K562 (cell line): ENCODE results near the gene RAP1GAP2. TPM values are rescaled to one million over a fixed set of nuclear protein-coding genes. Genes with fewer than 3 reads are reported as not detected.
A peak's percentile ranks its signal among the peaks of the same experiment; 100 is the strongest.

Experiments used
- ATAC-seq: fragments of 200-7000 bp; cut with Tn5 transposase; 3 replicates; pipeline ENCODE4 v1.9.1; 2020; ENCODE audit warnings: moderate library complexity
- BruUV-seq: library from RNA; stranded (reverse); fragments of 400-500 nt; replicated peaks from 2 replicates; lab custom pipeline; 2021; lab: Mats Ljungman, UMichigan
- CTCF ChIA-PET: fragments of 300-600 bp; formaldehyde crosslinking; extraction: SDS; loops from one replicate; lab custom pipeline; 2021; ENCODE audit warnings: low intra/inter-chr PET ratio; lab: Yijun Ruan, JAX
- POLR2A ChIA-PET: fragments of 300-600, 350-650 bp; sonication (Branson Sonifier 250); formaldehyde crosslinking; extraction: SDS; loops from one replicate; lab custom pipeline; 2021; ENCODE audit warnings: antibody characterized with exemption, inconsistent platforms; lab: Yijun Ruan, JAX
- DNase-seq, 4 experiments: peaks; one replicate each; pipeline versions ENCODE4 v3.0.0 to v3.0.0-alpha.2; 2011 to 2018; ENCODE audit warnings: low spot score in 3 of 4, mixed read lengths in 3 of 4; ENCODE audit errors: extremely low read depth in 1 of 4
- FAIRE-seq: peaks from 2 replicates; lab custom pipeline; 2011; peaks lifted over from hg19 to GRCh38; lab: Jason Lieb, UNC
- H2AFZ ChIP-seq: 2 replicates; pipeline ENCODE4 v1.6.0; 2011; ENCODE audit warnings: low read depth, low read length, control low read depth, inconsistent platforms
- H3K27ac ChIP-seq: fragments of 200-600 bp; 3 replicates; pipeline ENCODE4 v1.8.0; 2011; ENCODE audit warnings: low read depth, mild to moderate bottlenecking, control low read depth, inconsistent platforms, low read length, moderate library complexity, mixed read lengths; ENCODE audit errors: extremely low read depth
- H3K27me3 ChIP-seq, 2 experiments: fragments of 300-600 bp in 1 of 2; 2 replicates in 1 of 2; 3 replicates in 1 of 2; pipeline versions ENCODE4 v1.6.0 to v1.8.0; 2011; ENCODE audit warnings: inconsistent platforms in 2 of 2, low read length in 2 of 2, mild to moderate bottlenecking in 1 of 2, mixed read lengths in 1 of 2, moderate library complexity in 1 of 2; ENCODE audit not compliant: control insufficient read depth in 2 of 2, insufficient read depth in 2 of 2
- H3K36me3 ChIP-seq: fragments of 300-600 bp; 3 replicates; pipeline ENCODE4 v1.8.0; 2011; ENCODE audit warnings: mild to moderate bottlenecking, low read length, inconsistent platforms; ENCODE audit not compliant: control insufficient read depth, insufficient read depth
- H3K4me1 ChIP-seq, 2 experiments: fragments of 200-600 bp in 1 of 2; replicated peaks in 1 of 2; 2 replicates in 1 of 2; 3 replicates in 1 of 2; pipeline versions ENCODE4 v1.5.1 to v1.8.0; 2011; ENCODE audit warnings: inconsistent platforms in 2 of 2, low read length in 2 of 2, mild to moderate bottlenecking in 1 of 2, mixed read lengths in 1 of 2, moderate library complexity in 1 of 2; ENCODE audit not compliant: control insufficient read depth in 2 of 2, insufficient read depth in 2 of 2
- H3K4me2 ChIP-seq: 2 replicates; pipeline ENCODE4 v1.6.1; 2011; ENCODE audit warnings: low read length, control low read depth, inconsistent platforms, mixed read lengths; ENCODE audit not compliant: insufficient read depth
- H3K4me3 ChIP-seq: fragments of 200-600 bp; sonication (generic), shearing (Covaris generic); 2 replicates; pipeline ENCODE4 v1.5.1; 2016; ENCODE audit warnings: control low read depth, inconsistent platforms
- H3K79me2 ChIP-seq: fragments of 200-600 bp; 3 replicates; pipeline ENCODE4 v1.8.0; 2011; ENCODE audit warnings: low read length, inconsistent platforms; ENCODE audit not compliant: control insufficient read depth, insufficient read depth
- H3K9ac ChIP-seq, 2 experiments: 2 replicates each; pipeline versions ENCODE4 v1.6.0 to v1.6.1; 2011; ENCODE audit warnings: low read depth in 2 of 2, low read length in 2 of 2, control low read depth in 1 of 2, inconsistent platforms in 1 of 2, mild to moderate bottlenecking in 1 of 2, mixed read lengths in 1 of 2; ENCODE audit not compliant: insufficient read depth in 1 of 2
- H3K9me1 ChIP-seq: one replicate; pipeline ENCODE4 v1.6.0; 2011; ENCODE audit warnings: inconsistent platforms, mild to moderate bottlenecking, low read length, moderate library complexity; ENCODE audit not compliant: control insufficient read depth, insufficient read depth
- H3K9me3 ChIP-seq: replicated peaks from 2 replicates; pipeline ENCODE4 v1.5.1; 2011; ENCODE audit warnings: low read depth, low read length, inconsistent platforms; ENCODE audit not compliant: control insufficient read depth, insufficient read depth
- H4K20me1 ChIP-seq: replicated peaks from 2 replicates; pipeline ENCODE4 v1.6.1; 2011; ENCODE audit warnings: low read length, inconsistent platforms, mixed read lengths; ENCODE audit not compliant: control insufficient read depth, insufficient read depth
- C11orf30 ChIP-seq: fragments of 450-650 bp; IDR thresholded peaks from 2 replicates; pipeline ENCODE4 v1.6.1; 2016; ENCODE audit warnings: low read depth, mild to moderate bottlenecking
- GATAD2B ChIP-seq: fragments of 450-650 bp; IDR thresholded peaks from 2 replicates; pipeline ENCODE4 v1.6.1; 2017; ENCODE audit warnings: mild to moderate bottlenecking, borderline replicate concordance
- KLF16 ChIP-seq: IDR thresholded peaks from 2 replicates; pipeline ENCODE4 v1.6.1; 2016; ENCODE audit warnings: antibody characterized with exemption
- MBD2 ChIP-seq: sonication (generic); IDR thresholded peaks from 2 replicates; pipeline ENCODE4 v1.6.1; 2016; ENCODE audit warnings: low read depth, borderline replicate concordance
- MED1 ChIP-seq: sonication (generic); formaldehyde crosslinking; IDR thresholded peaks from 2 replicates; pipeline ENCODE4 v1.8.1; 2023; ENCODE audit warnings: missing genetic modification reagents, borderline replicate concordance
- NCOA2 ChIP-seq, 2 experiments: fragments of 450-650 bp; IDR thresholded peaks; 2 replicates each; pipeline ENCODE4 v1.6.1; 2018; ENCODE audit warnings: mild to moderate bottlenecking in 2 of 2, moderate library complexity in 1 of 2; ENCODE audit not compliant: partially characterized antibody in 2 of 2
- NR2F6 ChIP-seq: fragments of 450-650 bp; formaldehyde crosslinking; IDR thresholded peaks from 2 replicates; pipeline ENCODE4 v1.4.0; 2020; ENCODE audit warnings: mild to moderate bottlenecking
- PCBP1 ChIP-seq: fragments of 200-400 bp; formaldehyde crosslinking; IDR thresholded peaks from 2 replicates; pipeline ENCODE4 v1.6.1; 2018; ENCODE audit warnings: mild to moderate bottlenecking, low read depth, low read length; ENCODE audit not compliant: poor library complexity, severe bottlenecking
- RBM25 ChIP-seq: fragments of 200-400 bp; formaldehyde crosslinking; IDR thresholded peaks from 2 replicates; pipeline ENCODE4 v1.6.1; 2018; ENCODE audit warnings: low read length, low read depth, moderate library complexity; ENCODE audit not compliant: severe bottlenecking
- RFX5 ChIP-seq: IDR thresholded peaks from 2 replicates; pipeline ENCODE4 v1.6.1; 2011; ENCODE audit warnings: low read depth, mild to moderate bottlenecking, improper control_type of control experiment, low read length
- SIN3A ChIP-seq, 2 experiments: fragments of 150-350 bp in 1 of 2; IDR thresholded peaks; 2 replicates each; pipeline ENCODE4 v1.6.1; 2011 to 2016; ENCODE audit warnings: borderline replicate concordance in 2 of 2, low read depth in 2 of 2, low read length in 2 of 2, mild to moderate bottlenecking in 2 of 2, moderate library complexity in 2 of 2; ENCODE audit not compliant: control insufficient read depth in 1 of 2
- SMAD3 ChIP-seq: fragments of 450-650 bp; formaldehyde crosslinking; conservative IDR thresholded peaks from 2 replicates; pipeline ENCODE4 v1.4.0; 2020; ENCODE audit warnings: mild to moderate bottlenecking
- STAT5B ChIP-seq: fragments of 250-450 bp; sonication (Bioruptor Pico); IDR thresholded peaks from 2 replicates; pipeline ENCODE4 v1.8.0; 2021; ENCODE audit warnings: mild to moderate bottlenecking, inconsistent platforms
- ZFP1 ChIP-seq: fragments of 450-650 bp; formaldehyde crosslinking; IDR thresholded peaks from 2 replicates; pipeline ENCODE4 v1.4.0; 2020; ENCODE audit warnings: mild to moderate bottlenecking, mixed read lengths
- ZNF12 ChIP-seq: sonication (generic); formaldehyde crosslinking; IDR thresholded peaks from 2 replicates; pipeline ENCODE4 v1.4.0; 2020; ENCODE audit warnings: mild to moderate bottlenecking, missing genetic modification reagents
- ZNF134 ChIP-seq: fragments of 250-450 bp; sonication (Bioruptor Pico); conservative IDR thresholded peaks from 2 replicates; pipeline ENCODE4 v1.4.0; 2020
- ZNF146 ChIP-seq: IDR thresholded peaks from one replicate; pipeline ENCODE4 v1.6.1; 2018; ENCODE audit warnings: missing compliant biosample characterization; ENCODE audit not compliant: unreplicated experiment
- ZNF165 ChIP-seq: fragments of 250-450 bp; sonication (Bioruptor Pico); IDR thresholded peaks from 2 replicates; pipeline ENCODE4 v1.4.0; 2020; ENCODE audit warnings: borderline replicate concordance
- ZNF507 ChIP-seq: conservative IDR thresholded peaks from 2 replicates; pipeline ENCODE4 v1.6.1; 2017; ENCODE audit warnings: missing genetic modification characterization, missing compliant biosample characterization
- ZNF766 ChIP-seq: fragments of 200-800 bp; sonication (Bioruptor generic); conservative IDR thresholded peaks from 2 replicates; pipeline ENCODE4 v1.6.1; 2016; ENCODE audit warnings: missing genetic modification characterization, missing compliant biosample characterization
- WGBS: fragments of 100-300 bp; shearing (Covaris generic); methylation state at CpG from one replicate; pipeline ENCODE4 v1.1.6; 2016; ENCODE audit warnings: low coverage, mixed read lengths; ENCODE audit not compliant: insufficient coverage; ENCODE audit errors: missing lambda C conversion rate; 5-methylcytosine and 5-hydroxymethylcytosine counted together
- in situ Hi-C: fragments of 300-500 bp; cut with MboI; formaldehyde crosslinking; loops from 4 replicates; pipeline ENCODE4 v1.15.0; 2018; ENCODE audit warnings: inconsistent platforms, mixed read lengths
- intact Hi-C: fragments of 100-400 bp; cut with micrococcal nuclease; formaldehyde crosslinking; loops from 2 replicates; pipeline ENCODE4 v1.14.2; 2022
- polyA plus RNA-seq, 8 experiments: library from polyadenylated mRNA; depleted of rRNA in 4 of 8; stranded (reverse) in 5 of 8; unstranded in 3 of 8; fragments of >200 nt; fragmentation: Nextera tagmentation in 2 of 8; fragmentation: Illumina TruSeq in 1 of 8; extraction: Ambion mirVana in 2 of 8; extraction: Trizol in 1 of 8; gene quantifications; 2 replicates each; pipeline versions ENCODE4 v1.2.1 to v1.2.3, GENCODE V29; 2011 to 2014; ENCODE audit warnings: inconsistent platforms in 1 of 8, missing spikeins in 1 of 8
- total RNA-seq, 7 experiments: library from RNA; depleted of rRNA in 6 of 7; stranded (reverse); fragments of >200 nt in 6 of 7; fragmentation: Illumina TruSeq in 2 of 7; extraction: Trizol in 2 of 7; gene quantifications; 2 replicates each; pipeline versions ENCODE4 v1.2.1 to v1.2.3, GENCODE V29; 2011 to 2021; ENCODE audit warnings: low replicate concordance in 1 of 7

Gene RAP1GAP2
- total and polyA plus RNA-seq, 9 of the 15 experiments (the other 6 are each of a cell fraction or from before 2014, with no cell fraction given) = 0.01 to 1.3 (median 0.42) TPM; not detected in 1

DNA sequence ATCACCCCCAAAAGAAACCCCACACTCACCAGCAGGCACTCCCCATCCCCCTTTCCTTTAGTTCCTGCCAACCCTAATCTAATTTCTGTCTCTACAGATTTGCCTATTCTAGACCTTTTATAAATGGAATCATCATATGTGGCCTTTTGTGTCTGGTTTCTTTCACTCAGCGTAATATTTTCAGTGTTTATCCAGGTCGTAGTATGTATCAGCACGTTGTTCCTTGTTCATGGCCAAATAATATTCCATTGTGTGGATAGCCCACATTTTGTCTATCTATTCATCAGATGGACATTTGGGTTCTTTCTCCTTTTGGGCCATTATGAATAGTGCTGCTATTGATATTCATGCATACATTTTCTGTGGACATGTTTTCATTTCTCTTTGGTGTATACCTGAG is 193.6 kb downstream of the RAP1GAP2 start:
- intact Hi-C loops = no loop called here
- Histone ChIP-seq H3K36me3 (no peaks in the 10 kb centered on the region), H3K79me2 (no peaks in the 10 kb centered on the region), H4K20me1 (no peaks in the 10 kb centered on the region; the same call in 1 of the 2 replicates), H3K4me2 (no peak overlapping the region), H3K9me1 (no peaks in the 10 kb centered on the region), H3K4me3 (no peak overlapping the region), H3K27ac (no peak overlapping the region)
- no peak for ATAC-seq
- POLR2A ChIA-PET = no interaction called here
- no peak for DNase-seq
- FAIRE-seq = no peak
- CTCF ChIA-PET = interaction anchor here (0.6 kb wide), 1 partner anchor 49 kb away, joined by 3 read pairs; no protein-coding TSS in a partner anchor
- TF ChIP-seq KLF16 (no peak), NR2F6 (CRISPR knock-in tag) (no peak), RBM25 (peak; percentile 5), ZNF146 (CRISPR knock-in tag) (peak; percentile 65)
- TF ChIP-seq, all 486 proteins: peak for 2
- Histone ChIP-seq H2AFZ (no peak overlapping the region), H3K9ac (no peak overlapping the region), H3K4me1 (no peaks in the 10 kb centered on the region), H3K9me3 (no peaks in the 10 kb centered on the region), H3K27me3 (peaks cover 0 to 5% of the 10 kb centered on the region in 2 experiments; a peak in 2 of 5 replicates)
- in situ Hi-C loops = no loop called here
- WGBS = 11% methylated on average over 3 of the region's 3 CpGs
- no TSS peak for BruUV-seq

DNA sequence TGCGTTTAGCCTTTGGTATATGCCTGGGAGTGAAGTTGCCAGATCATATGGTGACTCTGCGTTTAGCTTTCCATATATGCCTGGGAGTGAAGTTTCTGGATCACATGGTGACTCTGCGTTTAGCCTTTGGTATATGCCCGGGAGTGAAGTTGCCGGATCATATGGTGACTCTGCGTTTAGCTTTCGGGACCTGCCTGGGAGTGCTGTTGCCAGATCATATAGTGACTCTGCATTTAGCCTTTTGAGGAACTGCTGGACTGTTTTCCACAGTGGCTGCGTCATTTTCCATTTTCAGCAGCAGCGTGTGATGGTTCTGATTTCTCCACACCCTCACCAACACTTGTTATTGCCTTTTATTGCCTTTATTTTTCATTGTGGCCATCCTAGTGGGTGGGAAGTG is 194.2 kb downstream of the RAP1GAP2 start:
- Histone ChIP-seq H3K79me2 (no peaks in the 10 kb centered on the region), H3K36me3 (no peaks in the 10 kb centered on the region), H3K27me3 (peaks cover 0 to 10% of the 10 kb centered on the region in 2 experiments; a peak in 3 of 5 replicates), H3K9ac (no peak overlapping the region), H2AFZ (no peak overlapping the region), H3K9me1 (no peaks in the 10 kb centered on the region), H3K9me3 (no peaks in the 10 kb centered on the region), H3K27ac (no peak overlapping the region), H3K4me2 (no peak overlapping the region), H3K4me1 (peaks cover 0 to 1% of the 10 kb centered on the region in 2 experiments; a peak in 1 of 5 replicates), H4K20me1 (no peaks in the 10 kb centered on the region; the same call in 1 of the 2 replicates), H3K4me3 (no peak overlapping the region)
- no peak for ATAC-seq
- ChIA-PET CTCF (no interaction called here), POLR2A (no interaction called here)
- no peak for DNase-seq
- no TSS peak for BruUV-seq
- FAIRE-seq = no peak
- 1% methylated on average over 7 of the region's 9 CpGs for WGBS
- in situ Hi-C loops = no loop called here
- intact Hi-C loops = no loop called here
- no peak for TF ChIP-seq PCBP1
- TF ChIP-seq ZNF134 (CRISPR knock-in tag) = no peak
- no peak for TF ChIP-seq ZFP1
- TF ChIP-seq RFX5 = no peak
- TF ChIP-seq STAT5B (CRISPR knock-in tag) = no peak
- TF ChIP-seq MED1 (CRISPR knock-in tag) = no peak
- TF ChIP-seq MBD2 = no peak
- TF ChIP-seq ZNF12 (CRISPR knock-in tag) = no peak
- no peak for TF ChIP-seq SIN3A (IDR thresholded peaks at IDR 0.05; ENCODE audit: borderline replicate concordance in 2 of 2, control insufficient read depth in 1 of 2, low read depth in 2 of 2, low read length in 2 of 2)
- no peak for TF ChIP-seq GATAD2B
- TF ChIP-seq C11orf30 = peak; percentile 48; the same call in 1 of the 2 replicates
- no peak for TF ChIP-seq NCOA2 (IDR thresholded peaks at IDR 0.05; ENCODE audit: partially characterized antibody in 2 of 2)
- no peak for TF ChIP-seq ZNF165 (CRISPR knock-in tag)
- TF ChIP-seq ZNF507 (tag) = no peak
- no peak for TF ChIP-seq SMAD3 (CRISPR knock-in tag)
- TF ChIP-seq ZNF766 = no peak
